Measurements from ENCODE around the gene ZNF81.
A peak's percentile ranks its signal among the peaks of the same experiment; 100 is the strongest.
"Not testable (repeated sequence)": the region's sequence is repeated elsewhere in the genome, so short reads cannot be mapped to it uniquely, and the experiment has no call there.

ZNF81 gene

GRCh38 chrX:47850389-47850788, 13.7 kb downstream of the ZNF81 start:
- H3K4me3 ChIP-seq (ENCODE audit: low read depth, low read length); H3K18ac ChIP-seq (ENCODE audit: low read length); H3K9me3 ChIP-seq (ENCODE audit: insufficient read depth, low read depth, low read length); H3K14ac ChIP-seq (ENCODE audit: low read length); H2AFZ ChIP-seq (ENCODE audit: insufficient read depth, low read length, poor library complexity); H3K79me2 ChIP-seq (ENCODE audit: control insufficient read depth, insufficient read depth, low read length, poor library complexity); H3K4me2 ChIP-seq (ENCODE audit: low read length); H4K12ac ChIP-seq (ENCODE audit: low read depth, low read length); H4K8ac ChIP-seq (ENCODE audit: low read depth, low read length); H2BK5ac ChIP-seq (ENCODE audit: low read depth, low read length, poor library complexity); H3K27me3 ChIP-seq (ENCODE audit: insufficient read depth, low read length); H3K4ac ChIP-seq (ENCODE audit: low read depth, low read length); H2BK120ac ChIP-seq (ENCODE audit: insufficient read depth, low read length, poor library complexity); H3K27ac ChIP-seq (ENCODE audit: low read depth, low read length); H3K79me1 ChIP-seq (ENCODE audit: low read length); H4K91ac ChIP-seq (ENCODE audit: low read depth, low read length); H2AK5ac ChIP-seq (ENCODE audit: low read length); H2BK12ac ChIP-seq (ENCODE audit: low read length); H3K36me3 ChIP-seq (ENCODE audit: control insufficient read depth in 1 of 2, insufficient read depth in 2 of 2, low read length in 2 of 2); H3K23ac ChIP-seq (ENCODE audit: low read length); H3K9ac ChIP-seq (ENCODE audit: low read length); H3K4me1 ChIP-seq (ENCODE audit: control insufficient read depth in 1 of 2, insufficient read depth in 2 of 2, low read length in 2 of 2); DNase-seq: not testable (repeated sequence)
- no CpG with 5 or more reads among the region's 2 CpGs for WGBS (ENCODE audit: extremely low coverage, insufficient coverage, insufficient read length)

GRCh38 chrX:47850901-47851300, 14.2 kb downstream of the ZNF81 start:
- H3K4me1 ChIP-seq (ENCODE audit: control insufficient read depth in 1 of 2, insufficient read depth in 2 of 2, low read length in 2 of 2), result no peaks in the 10 kb centered on the region
- no peak for DNase-seq
- peaks cover 3 to 8% of the 10 kb centered on the region in 2 experiments for H3K36me3 ChIP-seq (ENCODE audit: control insufficient read depth in 1 of 2, insufficient read depth in 2 of 2, low read length in 2 of 2)
- no peak overlapping the region for H2BK5ac ChIP-seq (ENCODE audit: low read depth, low read length, poor library complexity)
- H3K4ac ChIP-seq (ENCODE audit: low read depth, low read length), result no peak overlapping the region
- H3K9ac ChIP-seq (ENCODE audit: low read length), result no peak overlapping the region
- no peak overlapping the region for H3K23ac ChIP-seq (ENCODE audit: low read length)
- no peaks in the 10 kb centered on the region for H3K79me2 ChIP-seq (ENCODE audit: control insufficient read depth, insufficient read depth, low read length, poor library complexity)
- no peak overlapping the region for H4K8ac ChIP-seq (ENCODE audit: low read depth, low read length)
- H2BK12ac ChIP-seq (ENCODE audit: low read length), result no peak overlapping the region
- no peaks in the 10 kb centered on the region for H3K27me3 ChIP-seq (ENCODE audit: insufficient read depth, low read length)
- no peak overlapping the region for H3K27ac ChIP-seq (ENCODE audit: low read depth, low read length)
- H2AK5ac ChIP-seq (ENCODE audit: low read length), result no peak overlapping the region
- H3K4me3 ChIP-seq (ENCODE audit: low read depth, low read length), result no peak overlapping the region
- H4K12ac ChIP-seq (ENCODE audit: low read depth, low read length), result no peak overlapping the region
- H2BK120ac ChIP-seq (ENCODE audit: insufficient read depth, low read length, poor library complexity), result no peak overlapping the region
- H3K18ac ChIP-seq (ENCODE audit: low read length), result no peak overlapping the region
- no peaks in the 10 kb centered on the region for H3K9me3 ChIP-seq (ENCODE audit: insufficient read depth, low read depth, low read length)
- H2AFZ ChIP-seq (ENCODE audit: insufficient read depth, low read length, poor library complexity), result no peak overlapping the region
- WGBS (ENCODE audit: extremely low coverage, insufficient coverage, insufficient read length), result no CpG with 5 or more reads among the region's 1 CpG
- H3K79me1 ChIP-seq (ENCODE audit: low read length), result no peaks in the 10 kb centered on the region
- H3K14ac ChIP-seq (ENCODE audit: low read length), result no peak overlapping the region
- H4K91ac ChIP-seq (ENCODE audit: low read depth, low read length), result no peak overlapping the region
- H3K4me2 ChIP-seq (ENCODE audit: low read length), result no peak overlapping the region

GRCh38 chrX:47854474-47854873, 17.8 kb downstream of the ZNF81 start:
- Histone ChIP-seq H3K4me1 (ENCODE audit: control insufficient read depth in 1 of 2, insufficient read depth in 2 of 2, low read length in 2 of 2) (no peaks in the 10 kb centered on the region), H4K12ac (ENCODE audit: low read depth, low read length) (no peak overlapping the region), H2AFZ (ENCODE audit: insufficient read depth, low read length, poor library complexity) (no peak overlapping the region), H4K91ac (ENCODE audit: low read depth, low read length) (no peak overlapping the region), H3K14ac (ENCODE audit: low read length) (no peak overlapping the region), H3K23ac (ENCODE audit: low read length) (no peak overlapping the region), H3K18ac (ENCODE audit: low read length) (no peak overlapping the region), H3K9ac (ENCODE audit: low read length) (no peak overlapping the region), H2BK120ac (ENCODE audit: insufficient read depth, low read length, poor library complexity) (no peak overlapping the region), H3K4me2 (ENCODE audit: low read length) (no peak overlapping the region), H2BK12ac (ENCODE audit: low read length) (no peak overlapping the region), H4K8ac (ENCODE audit: low read depth, low read length) (no peak overlapping the region), H3K27ac (ENCODE audit: low read depth, low read length) (no peak overlapping the region), H3K36me3 (ENCODE audit: control insufficient read depth in 1 of 2, insufficient read depth in 2 of 2, low read length in 2 of 2) (peaks cover 0 to 1% of the 10 kb centered on the region in 2 experiments), H3K4ac (ENCODE audit: low read depth, low read length) (no peak overlapping the region), H2AK5ac (ENCODE audit: low read length) (no peak overlapping the region), H3K79me2 (ENCODE audit: control insufficient read depth, insufficient read depth, low read length, poor library complexity) (no peaks in the 10 kb centered on the region), H3K4me3 (ENCODE audit: low read depth, low read length) (no peak overlapping the region), H3K27me3 (ENCODE audit: insufficient read depth, low read length) (no peaks in the 10 kb centered on the region), H3K9me3 (ENCODE audit: insufficient read depth, low read depth, low read length) (no peaks in the 10 kb centered on the region), H3K79me1 (ENCODE audit: low read length) (no peaks in the 10 kb centered on the region), H2BK5ac (ENCODE audit: low read depth, low read length, poor library complexity) (no peak overlapping the region)
- DNase-seq, result peak; percentile 9 to 44
- WGBS (ENCODE audit: extremely low coverage, insufficient coverage, insufficient read length), result no CpG with 5 or more reads among the region's 10 CpGs

- Histone ChIP-seq H3K27me3 (ENCODE audit: insufficient read depth, low read length) (no peaks in the 10 kb centered on the region), H3K27ac (ENCODE audit: low read depth, low read length) (no peak overlapping the region), H3K9me3 (ENCODE audit: insufficient read depth, low read depth, low read length) (no peaks in the 10 kb centered on the region), H3K14ac (ENCODE audit: low read length) (no peak overlapping the region), H3K9ac (ENCODE audit: low read length) (no peak overlapping the region), H2AFZ (ENCODE audit: insufficient read depth, low read length, poor library complexity) (no peak overlapping the region), H3K18ac (ENCODE audit: low read length) (no peak overlapping the region), H2BK12ac (ENCODE audit: low read length) (no peak overlapping the region), H3K4ac (ENCODE audit: low read depth, low read length) (no peak overlapping the region), H3K23ac (ENCODE audit: low read length) (no peak overlapping the region), H4K8ac (ENCODE audit: low read depth, low read length) (no peak overlapping the region), H4K91ac (ENCODE audit: low read depth, low read length) (no peak overlapping the region), H3K4me2 (ENCODE audit: low read length) (no peak overlapping the region), H3K4me3 (ENCODE audit: low read depth, low read length) (no peak overlapping the region), H3K4me1 (ENCODE audit: control insufficient read depth in 1 of 2, insufficient read depth in 2 of 2, low read length in 2 of 2) (peaks cover 3% of the 10 kb centered on the region in 2 experiments), H3K36me3 (ENCODE audit: control insufficient read depth in 1 of 2, insufficient read depth in 2 of 2, low read length in 2 of 2) (no peaks in the 10 kb centered on the region), H2BK5ac (ENCODE audit: low read depth, low read length, poor library complexity) (no peak overlapping the region), H2AK5ac (ENCODE audit: low read length) (no peak overlapping the region), H4K12ac (ENCODE audit: low read depth, low read length) (no peak overlapping the region), H3K79me2 (ENCODE audit: control insufficient read depth, insufficient read depth, low read length, poor library complexity) (no peaks in the 10 kb centered on the region), H2BK120ac (ENCODE audit: insufficient read depth, low read length, poor library complexity) (no peak overlapping the region), H3K79me1 (ENCODE audit: low read length) (no peaks in the 10 kb centered on the region)
- WGBS (ENCODE audit: extremely low coverage, insufficient coverage, insufficient read length), result no CpG with 5 or more reads among the region's 4 CpGs
- no peak for DNase-seq
These were observed 23.0 kb downstream of the ZNF81 start for GRCh38 chrX:47859686-47860085.

Data from trophoblast cell (in vitro differentiated cells and primary cell).